CD4-positive, alpha-beta T cell treated with Interleukin-2 at 100 ng/mL for 4 hours (primary cell): Measurements from ENCODE around the gene SKIC3.

Experiments used
- DNase-seq: peaks from one replicate; pipeline ENCODE4 v3.0.0-alpha.2; 2020; ENCODE audit warnings: low spot score

SKIC3 gene

DNA sequence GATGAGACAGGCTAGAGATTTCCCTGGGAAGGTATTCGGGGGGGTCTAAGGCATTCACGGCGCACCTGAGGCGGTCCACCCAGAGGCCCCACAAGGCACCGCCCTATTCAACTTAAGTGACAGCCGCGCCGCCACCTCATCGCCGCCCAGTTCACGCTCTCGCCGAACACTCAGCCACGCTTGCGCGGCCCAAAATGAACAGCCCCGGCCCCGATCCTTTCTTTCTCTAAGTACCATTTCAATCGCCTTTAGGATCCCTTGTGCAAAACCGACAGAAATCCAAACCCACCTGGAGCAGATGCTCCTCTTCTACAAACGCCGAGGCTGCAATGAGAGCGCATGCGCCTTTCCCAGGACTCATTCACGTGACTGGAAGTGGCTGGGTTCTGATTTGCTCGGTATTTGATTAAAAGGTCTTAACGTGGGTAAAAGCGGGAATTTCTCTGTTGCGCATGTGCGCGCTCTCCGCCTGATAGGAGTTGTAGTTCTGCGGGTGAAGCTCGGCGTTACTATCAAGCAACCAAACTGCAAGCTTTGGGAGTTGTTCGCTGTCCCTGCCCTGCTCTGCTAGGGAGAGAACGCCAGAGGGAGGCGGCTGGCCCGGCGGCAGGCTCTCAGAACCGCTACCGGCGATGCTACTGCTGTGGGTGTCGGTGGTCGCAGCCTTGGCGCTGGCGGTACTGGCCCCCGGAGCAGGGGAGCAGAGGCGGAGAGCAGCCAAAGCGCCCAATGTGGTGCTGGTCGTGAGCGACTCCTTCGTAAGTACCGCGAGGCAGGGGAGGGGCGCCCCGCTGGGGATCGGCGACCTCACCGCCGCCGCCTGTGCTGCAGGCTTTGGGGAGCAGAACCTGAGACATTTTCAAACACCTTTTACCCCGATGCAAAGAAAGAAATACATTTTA is at the start of gene SKIC3, which contains the start of gene ARSK:
SKIC3 (minus strand) TSS at position 331 of the 902 bp plus-strand sequence. CDS start 7,827 bp downstream, outside the sequence.
ARSK (plus strand) TSS at position 455 of the 902 bp plus-strand sequence; CDS start at position 633, 178 bp downstream.
- peak; percentile 97 for DNase-seq

DNA sequence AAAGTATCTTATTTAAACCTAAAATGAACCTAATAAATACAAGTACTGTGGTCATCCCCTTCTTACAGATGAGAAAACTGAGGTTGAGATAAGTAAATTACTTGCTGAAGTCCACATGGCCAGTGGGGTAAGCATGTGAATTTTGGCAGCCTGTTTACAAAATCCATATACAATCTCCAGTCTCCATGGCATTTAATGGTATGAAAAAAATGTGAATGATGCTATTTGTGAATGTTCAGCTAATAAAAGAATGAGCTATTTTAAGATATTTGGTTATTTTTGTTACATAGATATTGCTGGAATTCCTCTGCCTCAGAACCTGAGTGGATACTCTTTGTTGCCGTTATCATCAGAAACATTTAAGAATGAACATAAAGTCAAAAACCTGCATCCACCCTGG is 45.8 kb upstream of the SKIC3 start:
- no peak for DNase-seq

- no peak for DNase-seq
These were observed 44.5 kb upstream of the SKIC3 start for GRCh38 chr5:95599252-95599651.

GRCh38 chr5:95595289-95595931 is 40.6 kb upstream of the SKIC3 start:
- no peak for DNase-seq

- no peak for DNase-seq
These were observed 36.7 kb upstream of the SKIC3 start for GRCh38 chr5:95591490-95591901.

- no peak for DNase-seq
These were observed 36.1 kb upstream of the SKIC3 start for GRCh38 chr5:95590880-95591279.

DNA sequence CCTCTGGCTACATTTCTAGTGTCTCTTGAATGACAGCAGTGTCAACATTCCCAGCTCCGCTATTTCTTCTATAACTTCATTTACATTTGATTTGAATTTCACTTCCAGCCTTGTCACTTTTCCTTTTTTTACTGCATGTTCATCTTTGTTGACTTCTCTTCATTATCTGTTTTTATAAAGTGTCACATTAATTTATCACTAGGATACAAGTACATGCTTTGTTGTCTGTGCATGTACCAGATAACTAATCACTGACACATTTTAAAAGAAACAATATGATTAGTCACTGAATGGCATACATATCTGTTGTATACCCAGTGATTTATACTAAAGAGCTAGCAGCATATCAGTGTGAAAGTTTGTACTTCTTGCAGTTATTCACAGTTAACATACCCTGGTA is 29.2 kb upstream of the SKIC3 start:
- no peak for DNase-seq

GRCh38 chr5:95581576-95581975 is 26.8 kb upstream of the SKIC3 start:
- no peak for DNase-seq

DNA sequence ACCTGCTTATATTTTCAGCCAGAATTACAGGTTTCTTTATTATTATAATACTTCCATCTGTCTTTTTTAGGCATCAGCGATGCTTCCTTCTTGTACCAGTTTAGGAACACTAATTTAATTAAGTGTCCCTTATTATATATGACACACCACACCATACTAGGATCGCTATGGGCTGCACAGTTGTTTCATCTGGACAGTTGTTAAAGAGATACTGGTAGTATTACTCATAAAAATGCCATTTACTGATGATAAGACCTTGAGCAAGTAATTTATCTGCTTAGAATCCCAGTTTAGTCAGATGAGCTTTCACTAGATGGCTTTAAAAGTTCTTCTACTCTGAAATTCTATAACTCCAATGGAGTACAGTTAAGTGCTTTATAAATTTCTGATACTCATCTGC is 17.2 kb upstream of the SKIC3 start:
- no peak for DNase-seq

- no peak for DNase-seq
These were observed 10.6 kb upstream of the SKIC3 start for GRCh38 chr5:95565280-95565920.

GRCh38 chr5:95564450-95564849 is 9.7 kb upstream of the SKIC3 start:
- DNase-seq, result no peak

DNA sequence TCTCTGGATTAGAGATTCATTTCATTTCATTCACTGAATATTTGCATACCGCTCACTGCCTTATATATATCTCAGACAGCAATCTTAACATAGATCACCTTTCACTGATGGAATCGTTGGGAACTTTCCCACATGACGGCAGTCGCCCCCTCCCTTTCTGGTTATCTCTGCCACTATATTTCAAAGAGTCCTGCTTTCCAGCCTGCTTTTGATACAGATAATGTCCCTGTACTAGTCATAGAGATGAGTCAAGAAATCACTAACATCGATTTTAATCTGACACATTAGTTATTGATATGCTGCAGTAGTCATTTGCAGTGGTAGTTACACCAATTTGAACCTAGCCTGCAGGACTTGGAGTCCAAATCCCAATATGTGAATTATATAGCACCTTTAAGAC is 8.6 kb upstream of the SKIC3 start:
- no peak for DNase-seq

DNA sequence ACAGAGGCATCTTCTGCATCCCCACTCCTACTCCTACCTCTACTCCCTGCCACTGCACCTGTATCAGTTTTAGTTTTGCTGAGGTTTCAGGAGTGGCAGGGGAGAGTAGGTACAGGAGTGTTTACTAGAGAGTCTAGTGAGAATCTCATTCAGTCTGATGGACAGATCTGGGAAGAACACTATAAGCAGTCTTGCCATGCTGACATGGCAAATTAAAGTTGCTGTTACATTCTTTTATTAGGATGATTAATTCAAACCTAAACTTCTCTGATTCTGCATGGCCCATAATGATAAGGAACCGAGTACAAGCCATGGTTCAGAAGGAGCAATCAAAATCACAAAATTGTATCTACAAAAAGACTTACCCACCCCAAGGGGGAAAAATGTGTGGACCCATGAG is 7.5 kb upstream of the SKIC3 start:
- no peak for DNase-seq

- no peak for DNase-seq
These were observed 3.1 kb upstream of the SKIC3 start for GRCh38 chr5:95557841-95558240.

- no peak for DNase-seq
These were observed 776 bp upstream of the SKIC3 start for GRCh38 chr5:95555553-95555952.

DNA sequence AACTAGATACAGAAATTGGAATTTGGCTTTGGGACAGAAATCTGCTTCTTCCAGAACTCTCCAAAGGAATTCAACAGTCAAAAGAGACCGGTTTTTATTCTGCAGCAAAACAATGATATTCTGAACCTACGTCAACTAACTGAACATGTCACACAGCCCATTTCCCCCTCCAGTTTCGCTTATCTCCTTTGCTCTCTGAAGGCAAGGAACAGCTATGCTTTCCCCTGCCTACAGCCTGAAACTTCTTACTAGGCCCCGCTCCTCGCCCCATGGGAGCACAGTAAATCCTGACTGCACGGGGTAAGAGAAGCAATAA is 488 bp downstream of the SKIC3 start:
- DNase-seq, result no peak

- DNase-seq, result no peak
These were observed 5.7 kb downstream of the SKIC3 start for GRCh38 chr5:95549030-95549429.

- no peak for DNase-seq
These were observed 11.6 kb downstream of the SKIC3 start for GRCh38 chr5:95543017-95543705.

GRCh38 chr5:95537501-95537900 is 17.3 kb downstream of the SKIC3 start:
- no peak for DNase-seq

DNA sequence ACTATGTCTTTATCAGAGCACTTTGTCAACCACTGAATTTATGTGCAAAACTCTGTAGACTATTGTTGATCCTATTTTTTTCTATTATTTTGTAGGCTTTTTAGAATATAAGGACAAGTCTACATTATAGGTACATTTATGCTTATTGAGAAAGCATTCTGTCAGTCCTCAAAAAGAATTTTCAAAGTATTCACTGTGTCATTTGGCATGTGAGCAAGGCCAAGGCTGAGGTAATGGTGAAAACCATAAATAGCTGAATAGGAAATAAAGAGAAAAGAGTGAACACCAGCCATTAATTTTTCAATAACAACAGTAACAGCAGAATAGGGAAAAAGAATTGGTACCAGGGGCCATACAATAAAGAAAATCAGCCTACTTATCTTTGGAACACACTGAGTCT is 21.0 kb downstream of the SKIC3 start:
- no peak for DNase-seq

DNA sequence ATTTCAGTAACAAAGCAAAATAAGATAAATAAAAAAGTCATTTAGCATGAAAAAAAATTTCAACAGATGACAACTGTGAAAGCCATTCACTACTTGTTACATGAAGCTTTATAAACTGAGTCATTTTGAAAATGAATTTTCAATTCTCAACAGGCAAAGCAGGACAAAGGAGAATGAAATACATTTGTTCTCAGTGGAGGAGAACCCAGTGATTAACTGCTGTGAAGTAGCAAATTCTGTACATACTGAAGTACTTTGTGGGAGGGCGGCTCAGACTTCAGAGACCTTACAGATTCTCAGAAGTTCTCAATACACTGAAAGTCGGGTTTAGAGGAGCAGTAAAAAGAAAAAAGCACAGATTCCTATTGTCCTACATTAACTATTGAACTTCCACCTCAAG is 21.7 kb downstream of the SKIC3 start:
- DNase-seq, result no peak

- DNase-seq, result no peak
These were observed 22.4 kb downstream of the SKIC3 start for GRCh38 chr5:95532415-95532814.
